ENCODE data around the gene CHD5. TPM values are rescaled to one million over a fixed set of nuclear protein-coding genes. Genes with fewer than 3 reads are reported as not detected.

CHD5 gene
- total and polyA plus RNA-seq, 2 of the 4 experiments (the other 2 are of a cell fraction) = under 0.01 to 0.09 TPM

DNA sequence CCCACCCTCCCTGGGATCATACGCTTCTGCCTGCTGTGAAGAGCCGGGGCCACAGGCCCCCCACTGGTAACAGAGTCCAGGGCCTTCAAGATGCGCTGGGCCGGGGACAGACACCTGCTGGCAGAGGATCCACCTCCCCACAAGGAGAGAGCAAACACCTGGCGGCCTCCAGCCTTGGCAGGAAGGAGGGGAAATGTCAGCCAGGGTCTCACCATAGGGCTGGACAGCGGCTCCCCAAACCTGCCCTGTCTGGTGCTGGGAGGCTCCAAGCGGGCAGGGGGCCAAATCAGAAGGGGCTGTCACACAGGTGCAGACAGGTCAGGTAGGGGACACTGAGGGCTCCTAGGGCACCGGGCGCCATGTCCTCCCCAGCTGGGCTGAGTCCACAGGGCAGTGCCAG lies 75.5 kb downstream of the CHD5 start:
- Histone ChIP-seq H3K4ac (ENCODE audit: low read depth, low read length) (no peak overlapping the region), H2BK5ac (ENCODE audit: low read depth, low read length, poor library complexity, severe bottlenecking) (no peak overlapping the region), H3K9ac (ENCODE audit: low read depth, low read length) (no peak overlapping the region), H3K4me3 (ENCODE audit: insufficient read depth, low read depth, low read length) (no peak overlapping the region), H3K9me1 (ENCODE audit: insufficient read depth, low read length) (no peaks in the 10 kb centered on the region), H3K79me1 (ENCODE audit: low read depth in 1 of 2, low read length in 2 of 2) (no peaks in the 10 kb centered on the region), H4K8ac (ENCODE audit: low read depth in 2 of 2, low read length in 2 of 2) (no peak overlapping the region), H4K5ac (ENCODE audit: low read depth, low read length) (no peak overlapping the region), H2AFZ (replicated peaks; ENCODE audit: low read length, poor library complexity) (no peak overlapping the region), H2AK9ac (replicated peaks; ENCODE audit: low read depth, low read length, poor library complexity) (no peak overlapping the region), H3K9me3 (ENCODE audit: control insufficient read depth, insufficient read depth, low read length) (no peaks in the 10 kb centered on the region), H2BK15ac (ENCODE audit: low read depth, low read length) (no peak overlapping the region), H2AK5ac (ENCODE audit: low read depth, low read length) (no peak overlapping the region), H3K23ac (ENCODE audit: low read depth, low read length) (no peak overlapping the region), H3K4me1 (ENCODE audit: control insufficient read depth, insufficient read depth, low read length) (no peaks in the 10 kb centered on the region; the same call in 1 of the 2 replicates), H4K91ac (ENCODE audit: insufficient read depth, low read depth, low read length) (no peak overlapping the region), H2BK120ac (ENCODE audit: low read depth, low read length) (no peak overlapping the region), H3K27me3 (ENCODE audit: control insufficient read depth, insufficient read depth, low read length) (peaks cover 31% of the 10 kb centered on the region; the same call in 1 of the 2 replicates), H3K27ac (ENCODE audit: insufficient read depth, low read length) (no peak overlapping the region), H3K18ac (ENCODE audit: low read depth, low read length) (no peak overlapping the region), H3K36me3 (ENCODE audit: control insufficient read depth, insufficient read depth, low read length) (no peaks in the 10 kb centered on the region), H2BK20ac (ENCODE audit: low read depth, low read length) (no peak overlapping the region), H3K14ac (replicated peaks; ENCODE audit: low read depth, low read length) (no peak overlapping the region), H3K56ac (ENCODE audit: extremely low read depth, insufficient read depth, low read length) (no peak overlapping the region), H3K4me2 (ENCODE audit: low read depth, low read length) (no peak overlapping the region), H4K20me1 (ENCODE audit: insufficient read depth, low read length) (no peaks in the 10 kb centered on the region)
- ATAC-seq (ENCODE audit: low read depth) (no peak), DNase-seq (no peak)
- no TSS peak for BruUV-seq (replicated peaks)
- no CpG with 5 or more reads among the region's 9 CpGs for WGBS, 2 experiments (ENCODE audit: extremely low coverage in 2 of 2, insufficient read length in 1 of 2)
- in situ Hi-C loops (cut with MboI; ENCODE audit: low sequenced_read_pairs) (no loop called here), dilution Hi-C loops (cut with HindIII; ENCODE audit: low sequenced_read_pairs, unreplicated experiment) (no loop called here), intact Hi-C loops (cut with micrococcal nuclease) (no loop called here)
- ChIA-PET CTCF (no interaction called here), POLR2A (ENCODE audit: unreplicated experiment) (no interaction called here)
- TF ChIP-seq CHD1 (IDR thresholded peaks at IDR 0.05; ENCODE audit: low read depth, low read length) (no peak), RAD21 (IDR thresholded peaks at IDR 0.05; ENCODE audit: low read length) (no peak), MXI1 (IDR thresholded peaks at IDR 0.05; ENCODE audit: borderline replicate concordance, low read depth, low read length) (no peak), CEBPB (IDR thresholded peaks at IDR 0.05; ENCODE audit: low read depth, low read length) (no peak), POLR2A (IDR thresholded peaks at IDR 0.05; ENCODE audit: low read depth, low read length) (no peak), ELK1 (IDR thresholded peaks at IDR 0.05; ENCODE audit: borderline replicate concordance, low read depth, low read length) (no peak), MAZ (IDR thresholded peaks at IDR 0.05; ENCODE audit: borderline replicate concordance, low read depth, low read length) (no peak), SMC3 (IDR thresholded peaks at IDR 0.05; ENCODE audit: low read depth, low read length) (no peak), BHLHE40 (IDR thresholded peaks at IDR 0.05; ENCODE audit: low read depth, low read length) (no peak), RCOR1 (IDR thresholded peaks at IDR 0.05; ENCODE audit: insufficient replicate concordance, low read length) (no peak)
- TF ChIP-seq, protein P1, sequence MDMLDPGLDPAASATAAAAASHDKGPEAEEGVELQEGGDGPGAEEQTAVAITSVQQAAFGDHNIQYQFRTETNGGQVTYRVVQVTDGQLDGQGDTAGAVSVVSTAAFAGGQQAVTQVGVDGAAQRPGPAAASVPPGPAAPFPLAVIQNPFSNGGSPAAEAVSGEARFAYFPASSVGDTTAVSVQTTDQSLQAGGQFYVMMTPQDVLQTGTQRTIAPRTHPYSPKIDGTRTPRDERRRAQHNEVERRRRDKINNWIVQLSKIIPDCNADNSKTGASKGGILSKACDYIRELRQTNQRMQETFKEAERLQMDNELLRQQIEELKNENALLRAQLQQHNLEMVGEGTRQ (IDR thresholded peaks at IDR 0.05; ENCODE audit: low read depth, low read length) = no peak

All from IMR-90 (cell line).